HK-2 (cell line): ENCODE measurements around the gene RPL21.
A peak's percentile ranks its signal among the peaks of the same experiment; 100 is the strongest.
"Not testable (repeated sequence)": the region's sequence is repeated elsewhere in the genome, so short reads cannot be mapped to it uniquely, and the experiment has no call there.

Source experiments
- DNase-seq: peaks from one replicate; pipeline ENCODE4 v3.0.0-alpha.2; 2018; ENCODE audit not compliant: unreplicated experiment

Gene RPL21

DNA sequence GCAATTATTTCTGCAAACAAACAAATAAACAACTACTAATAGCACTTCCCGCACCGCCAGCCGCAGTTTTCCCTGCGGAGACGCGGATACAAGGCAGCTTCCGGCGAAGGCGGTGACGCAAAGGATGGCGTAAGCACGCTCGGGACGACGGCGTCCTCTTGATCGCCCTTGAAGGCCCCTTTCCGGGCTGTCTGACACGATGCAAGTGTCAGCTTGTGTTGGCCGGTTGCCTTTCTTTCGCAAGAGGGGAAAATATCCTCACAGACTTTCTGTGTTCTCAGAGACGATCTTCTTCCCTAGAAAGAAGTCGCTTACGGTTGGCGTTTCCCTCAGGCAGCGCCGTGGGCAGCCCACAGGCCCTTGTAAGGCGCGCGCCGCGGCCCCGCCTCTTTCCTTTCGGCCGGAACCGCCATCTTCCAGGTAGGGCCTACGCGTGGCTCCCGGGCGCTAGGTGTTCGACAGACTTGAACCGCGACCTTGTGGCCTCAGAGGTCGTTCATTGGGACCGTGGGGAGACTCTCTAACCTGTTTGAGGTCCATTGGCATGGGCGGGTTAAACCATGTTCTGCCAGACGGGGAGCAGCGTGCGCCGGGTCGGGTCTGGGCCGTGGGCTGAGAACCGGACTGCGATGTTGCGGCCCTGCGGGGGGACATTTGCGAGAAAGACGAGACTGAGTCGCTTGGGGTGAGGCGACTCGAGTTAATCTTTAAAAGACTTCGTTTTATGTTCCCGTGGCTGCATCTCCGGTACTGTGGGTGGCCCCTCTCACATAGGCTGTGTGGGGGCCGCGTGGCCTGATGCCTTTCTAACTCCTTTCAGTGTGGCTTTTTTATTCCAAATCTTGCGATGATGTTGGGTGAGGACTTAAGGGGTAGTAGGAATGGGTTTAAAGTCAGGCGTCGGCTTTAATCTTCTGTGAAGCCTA, at the start of gene RPL21:
Gene RPL21, plus strand, starts transcription at position 393 of the 926 bp plus-strand sequence. CDS start 2,219 bp downstream, outside the sequence.
- DNase-seq: peak; percentile 82

DNA sequence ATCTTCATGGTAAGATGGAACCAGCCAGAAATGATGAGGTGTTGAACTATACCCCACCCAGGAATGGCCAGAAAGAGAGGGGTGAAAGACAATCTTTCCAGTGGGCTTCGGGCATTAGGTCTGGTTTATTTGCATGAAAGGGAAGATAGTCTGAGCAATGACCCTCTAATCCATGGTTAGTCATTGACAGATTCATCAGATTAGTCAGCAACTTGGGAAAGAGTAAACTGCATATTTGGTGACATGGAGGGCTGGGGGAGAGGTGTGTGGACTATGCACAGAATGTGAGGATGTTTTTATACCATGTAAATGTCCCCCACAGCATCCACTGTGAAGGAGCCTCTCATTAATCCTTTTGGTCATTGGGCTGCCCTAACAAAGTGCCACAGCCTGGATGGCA, 49.7 kb upstream of the RPL21 start:
- no peak for DNase-seq

DNA sequence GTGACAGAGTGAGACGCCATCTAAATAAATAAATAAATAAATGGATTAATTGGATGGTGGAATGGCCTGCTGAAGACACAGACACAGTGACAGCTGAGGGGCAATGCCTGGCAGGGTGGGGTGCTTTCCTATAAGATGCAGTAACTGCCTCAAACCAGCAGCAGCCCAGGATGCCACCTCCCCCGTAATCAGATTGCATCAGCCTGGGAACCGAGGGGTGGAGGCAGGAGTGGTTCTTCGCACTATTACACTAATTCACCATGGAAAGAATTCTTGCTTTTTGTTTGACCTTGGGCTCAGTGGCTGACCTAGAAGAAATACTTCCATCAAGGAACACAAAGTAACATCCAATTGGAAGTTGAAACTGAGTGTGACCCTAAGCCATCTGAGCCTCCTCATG, 48.2 kb upstream of the RPL21 start:
- DNase-seq: no peak

DNA sequence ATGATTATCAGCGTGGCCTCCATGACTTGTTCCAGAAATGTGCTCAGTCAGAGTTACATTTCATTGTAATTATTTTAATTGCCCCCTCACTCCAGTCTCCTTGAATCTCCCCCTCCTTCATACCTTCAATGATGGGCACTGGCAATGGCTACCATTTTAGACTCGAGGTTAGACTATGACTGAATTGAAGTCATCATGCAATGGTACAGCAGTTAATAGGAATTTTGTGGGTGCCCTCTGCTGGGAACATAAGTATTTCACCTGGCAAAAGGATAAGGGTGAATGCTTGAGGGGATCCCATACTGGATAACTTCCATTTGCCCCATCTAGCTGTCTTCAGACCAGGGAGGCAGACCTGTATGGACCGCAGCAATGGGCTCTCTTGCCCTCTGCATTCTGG, 47.5 kb upstream of the RPL21 start:
- DNase-seq: no peak

DNA sequence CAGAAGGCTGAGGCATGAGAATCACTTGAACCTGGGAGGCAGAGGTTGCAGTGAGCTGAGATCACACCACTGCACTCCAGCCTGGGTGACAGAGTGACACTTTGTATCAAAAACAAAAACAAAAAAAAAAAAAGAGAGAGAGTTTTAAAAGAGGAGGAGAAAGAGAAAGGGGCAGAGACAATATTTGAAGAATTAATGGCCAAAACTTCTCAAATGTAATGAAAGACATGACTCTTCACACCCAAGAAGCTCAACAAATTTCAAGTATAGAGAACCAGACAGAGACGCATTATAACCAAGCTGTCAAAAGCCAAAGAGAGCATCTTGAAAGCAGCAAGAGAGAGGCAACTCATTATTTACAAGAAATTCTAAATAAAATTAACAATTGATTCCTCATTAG, 42.8 kb upstream of the RPL21 start:
- no peak for DNase-seq

DNA sequence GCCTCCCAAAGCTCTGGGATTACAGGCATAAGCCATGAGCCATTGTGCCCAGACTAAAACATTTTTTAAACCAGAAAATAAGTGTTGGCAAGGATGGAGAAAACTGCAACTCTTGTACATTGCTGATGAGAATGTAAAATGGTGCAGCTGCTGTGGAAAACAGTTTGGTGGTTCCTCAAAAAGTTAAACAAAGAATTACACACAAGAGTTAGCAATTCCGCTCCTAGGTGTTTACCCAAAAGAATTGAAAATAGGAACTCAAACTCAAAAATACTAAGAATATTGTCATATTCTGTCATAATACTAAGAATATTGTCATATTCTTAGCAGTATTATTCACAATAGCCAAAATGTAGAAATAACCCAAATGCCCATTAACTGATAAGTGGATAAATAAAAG, 40.1 kb upstream of the RPL21 start:
- DNase-seq: no peak

DNA sequence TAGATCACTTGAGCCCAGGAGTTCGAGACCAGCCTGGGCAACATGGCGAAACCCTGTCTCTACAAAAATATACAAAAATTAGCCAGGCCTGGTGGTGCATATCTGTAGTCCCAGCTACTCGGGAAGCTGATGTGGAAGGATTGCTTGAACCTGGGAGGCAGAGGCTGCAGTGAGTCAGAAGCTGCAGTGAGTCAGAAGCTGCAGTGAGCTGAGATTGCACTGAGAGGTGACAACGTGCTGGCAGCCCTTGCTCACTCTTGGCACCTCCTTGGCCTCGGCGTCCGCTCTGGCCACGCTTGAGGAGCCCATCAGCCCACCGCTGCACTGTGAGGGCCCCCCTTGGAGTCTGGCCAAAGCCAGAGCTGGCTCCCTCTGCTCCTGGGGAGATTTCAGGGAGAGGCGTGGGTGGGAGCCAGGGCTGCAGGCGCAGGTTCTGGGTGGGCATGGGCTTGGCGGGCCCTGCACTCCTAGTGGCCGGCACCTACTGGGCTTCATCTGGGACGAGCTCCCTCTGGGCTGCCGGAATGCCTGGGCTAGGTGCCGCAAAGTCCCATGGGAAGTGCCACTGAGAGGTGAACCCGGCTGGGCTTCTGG, 39.5 kb upstream of the RPL21 start:
- DNase-seq: peak; percentile 51

DNA sequence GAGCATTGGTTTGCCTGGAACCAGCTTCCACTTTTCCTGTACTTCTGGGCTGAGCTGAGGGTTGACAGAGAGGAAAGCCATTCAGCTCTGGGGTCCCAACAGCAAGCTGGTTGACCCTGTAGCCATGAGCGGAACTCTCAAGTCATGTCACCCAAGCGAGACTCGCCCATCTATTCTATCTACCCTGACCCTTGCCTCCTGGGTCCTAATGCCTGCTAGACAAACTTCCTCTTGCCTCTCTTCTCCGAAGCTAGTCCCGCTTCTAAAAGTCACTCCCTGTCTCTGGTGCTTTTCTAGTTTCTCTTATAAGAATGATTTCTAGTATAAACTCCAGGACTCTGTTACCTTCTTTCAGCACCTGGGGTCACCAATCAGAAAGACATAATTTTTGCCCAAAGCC, 38.0 kb upstream of the RPL21 start:
- not testable (repeated sequence) for DNase-seq

DNA sequence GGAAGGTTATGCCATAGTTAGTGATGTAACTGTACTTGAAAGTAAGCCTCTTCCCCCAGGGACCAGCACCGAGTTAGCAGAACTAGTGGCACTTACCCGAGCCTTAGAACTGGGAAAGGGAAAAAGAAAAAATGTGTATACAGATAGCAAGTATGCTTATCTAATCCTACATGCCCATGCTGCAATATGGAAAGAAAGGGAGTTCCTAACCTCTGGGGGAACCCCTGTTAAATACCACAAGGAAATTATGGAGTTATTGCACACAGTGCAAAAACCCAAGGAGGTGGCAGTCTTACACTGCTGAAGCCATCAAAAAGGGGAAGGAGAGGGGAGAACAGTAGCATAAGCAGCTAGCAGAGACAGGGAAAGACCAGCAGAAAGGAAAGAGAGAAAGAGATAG, 33.6 kb upstream of the RPL21 start:
- not testable (repeated sequence) for DNase-seq

DNA sequence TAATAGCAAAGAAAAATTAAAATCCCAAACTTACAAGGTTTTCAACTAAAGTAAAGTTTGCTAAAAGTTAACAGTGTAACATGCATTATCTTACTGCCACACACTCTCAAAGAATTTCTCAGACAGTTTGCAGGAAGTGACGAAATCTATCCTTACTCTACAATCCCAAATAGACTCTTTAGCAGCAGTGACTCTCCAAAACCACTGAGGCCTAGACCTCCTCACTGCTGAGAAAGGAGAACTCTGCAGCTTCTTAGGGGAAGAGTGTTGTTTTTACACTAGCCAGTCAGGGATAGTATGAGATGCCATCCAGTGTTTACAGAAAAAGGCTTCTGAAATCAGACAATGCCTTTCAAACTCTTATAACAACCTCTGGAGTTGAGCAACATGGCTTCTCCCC, 32.5 kb upstream of the RPL21 start:
- DNase-seq: not testable (repeated sequence)

DNA sequence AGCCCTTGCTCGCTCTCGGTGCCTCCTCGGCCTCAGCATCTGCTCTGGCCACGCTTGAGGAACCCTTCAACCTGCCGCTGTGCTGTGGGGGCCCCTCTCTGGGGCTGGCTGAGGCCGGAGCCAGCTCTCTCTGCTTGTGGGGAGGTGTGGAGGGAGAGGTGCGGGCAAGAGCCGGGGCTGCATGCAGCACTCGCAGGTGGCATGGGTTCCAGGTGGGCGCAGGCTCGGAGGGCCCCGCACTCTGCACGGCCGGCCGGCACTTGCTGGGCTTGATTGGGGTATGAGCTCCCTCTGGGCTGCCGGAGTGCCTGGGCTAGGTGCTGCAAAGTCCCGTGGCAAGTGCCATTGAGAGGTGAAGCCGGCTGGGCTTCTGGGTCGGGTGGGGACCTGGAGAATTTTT, 31.7 kb upstream of the RPL21 start:
- DNase-seq: no peak

DNA sequence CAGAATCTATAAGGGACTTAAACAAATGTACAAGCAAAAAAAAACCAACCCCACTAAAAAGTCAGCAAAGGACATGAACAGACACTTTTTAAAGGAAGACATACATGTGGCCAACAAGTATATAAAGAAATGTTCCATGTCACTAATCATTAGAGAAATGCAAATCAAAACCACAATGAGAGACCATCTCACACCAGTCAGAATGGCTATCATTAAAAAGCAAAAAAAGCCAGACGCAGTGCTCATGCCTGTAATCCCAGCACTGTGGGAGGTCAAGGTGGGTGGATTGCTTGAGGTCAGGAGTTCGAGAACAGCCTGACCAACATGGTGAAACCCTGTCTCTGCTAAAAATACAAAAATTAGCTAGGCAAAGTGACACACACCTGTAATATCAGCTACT, 29.3 kb upstream of the RPL21 start:
- DNase-seq: not testable (repeated sequence)

DNA sequence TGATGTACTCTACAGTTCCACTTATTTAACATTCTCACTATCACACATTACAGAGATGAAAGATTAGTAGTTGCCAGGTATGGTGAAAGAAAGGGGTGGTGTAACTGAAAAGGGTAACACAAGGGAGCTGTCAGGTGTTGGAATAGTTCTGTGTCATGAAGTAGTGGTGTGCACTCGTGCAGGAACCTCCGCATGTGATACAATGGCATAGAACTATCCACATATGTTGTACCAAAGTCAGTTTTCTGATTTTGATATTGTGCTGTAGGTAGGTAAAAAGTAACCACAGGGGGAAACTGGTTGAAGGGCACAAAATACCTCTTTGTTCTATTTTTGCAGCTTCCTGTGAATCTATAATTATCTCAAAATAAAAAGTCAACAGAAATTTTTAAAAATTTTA, 24.4 kb upstream of the RPL21 start:
- DNase-seq: no peak

DNA sequence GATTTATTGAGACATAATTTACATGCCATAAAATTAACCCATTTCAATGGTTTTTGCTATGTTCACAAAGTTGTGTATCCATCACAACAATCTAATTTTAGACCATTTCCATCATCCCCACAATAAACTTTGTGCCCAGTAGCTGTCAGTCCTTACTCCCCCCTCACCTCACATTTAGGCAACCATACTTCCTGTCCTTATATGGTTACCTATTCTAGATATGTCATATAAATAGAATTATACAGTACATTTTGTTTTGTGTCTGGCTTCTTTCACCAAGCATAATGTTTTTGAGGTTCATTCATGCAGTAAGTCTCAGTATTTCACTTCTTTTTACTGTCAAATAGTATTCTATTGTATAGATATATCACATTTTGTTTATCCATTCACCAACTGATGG, 23.2 kb upstream of the RPL21 start:
- DNase-seq: no peak

DNA sequence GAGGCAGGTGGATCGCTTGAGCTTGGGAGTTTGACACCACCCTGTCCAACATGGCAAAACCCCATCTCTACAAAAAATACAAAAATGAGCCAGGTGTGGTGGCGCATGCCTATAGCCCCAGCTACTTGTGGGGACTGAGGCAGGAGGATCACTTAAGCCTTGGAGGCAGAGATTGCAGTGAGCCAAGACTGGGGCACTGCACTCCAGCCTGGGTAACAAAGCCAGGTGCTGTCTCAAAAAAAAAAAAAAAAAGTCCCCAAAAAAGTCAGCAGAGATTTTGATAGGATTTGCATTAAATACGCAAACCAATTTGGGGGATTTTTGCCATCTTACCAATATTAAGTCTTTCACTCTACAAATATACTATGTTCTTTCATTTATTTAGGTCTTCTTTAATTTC, 21.7 kb upstream of the RPL21 start:
- no peak for DNase-seq

DNA sequence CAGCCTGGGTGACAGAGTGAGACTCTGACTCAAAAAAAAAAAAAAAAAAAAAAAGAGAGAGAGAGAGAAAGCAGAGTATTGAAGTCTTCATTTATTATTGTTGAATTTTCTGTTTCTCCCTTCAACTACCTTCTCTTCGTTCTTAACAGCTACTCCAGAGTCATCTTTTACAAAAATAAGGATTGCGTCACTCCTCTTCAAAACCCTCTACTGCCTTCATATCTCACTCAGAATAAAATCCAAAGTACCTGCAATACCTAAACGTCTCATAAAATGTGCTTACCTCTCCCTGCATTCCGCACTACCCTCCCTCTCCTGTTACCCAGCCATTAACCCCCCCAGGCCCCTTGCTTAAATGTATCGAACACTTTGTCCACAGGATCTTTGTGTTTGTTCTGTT, 17.4 kb upstream of the RPL21 start:
- no peak for DNase-seq

DNA sequence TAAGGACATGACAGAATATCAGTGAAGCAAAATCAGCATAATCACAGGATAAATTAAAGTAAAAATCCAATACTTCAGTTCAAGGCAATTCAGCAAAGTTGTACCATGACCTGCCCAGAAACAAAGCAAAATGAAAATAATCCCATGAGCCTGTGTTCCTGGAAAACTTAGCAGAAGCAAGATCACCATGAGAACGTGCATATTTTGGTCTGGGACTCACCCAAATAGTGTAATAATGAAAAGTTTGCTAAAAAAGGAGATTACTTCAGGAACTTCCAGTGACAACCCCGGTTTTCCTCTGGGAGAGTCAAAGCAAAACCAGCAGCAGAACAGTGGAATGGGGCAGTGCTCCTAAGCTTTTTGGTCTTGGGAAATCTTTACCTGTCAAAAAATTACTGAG, 14.9 kb upstream of the RPL21 start:
- no peak for DNase-seq

DNA sequence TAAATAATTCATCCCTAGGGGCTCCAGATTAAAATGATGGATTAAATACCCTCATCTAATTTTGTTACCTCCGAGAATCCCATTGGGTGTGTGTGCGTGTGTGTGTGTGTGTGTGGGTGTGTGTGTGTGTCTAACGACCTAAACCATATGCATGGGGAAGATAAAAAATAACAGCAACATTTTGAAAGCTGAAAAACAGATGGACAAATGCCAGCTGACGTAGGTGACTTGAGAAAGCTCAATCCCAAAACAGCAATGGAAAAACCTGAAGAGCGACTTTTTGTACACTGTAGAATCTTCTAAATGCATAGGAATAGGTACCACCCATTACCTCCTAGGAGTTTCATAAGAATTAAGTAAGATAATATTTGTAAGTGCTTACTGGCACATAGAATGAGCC, 8.7 kb upstream of the RPL21 start:
- DNase-seq: no peak

DNA sequence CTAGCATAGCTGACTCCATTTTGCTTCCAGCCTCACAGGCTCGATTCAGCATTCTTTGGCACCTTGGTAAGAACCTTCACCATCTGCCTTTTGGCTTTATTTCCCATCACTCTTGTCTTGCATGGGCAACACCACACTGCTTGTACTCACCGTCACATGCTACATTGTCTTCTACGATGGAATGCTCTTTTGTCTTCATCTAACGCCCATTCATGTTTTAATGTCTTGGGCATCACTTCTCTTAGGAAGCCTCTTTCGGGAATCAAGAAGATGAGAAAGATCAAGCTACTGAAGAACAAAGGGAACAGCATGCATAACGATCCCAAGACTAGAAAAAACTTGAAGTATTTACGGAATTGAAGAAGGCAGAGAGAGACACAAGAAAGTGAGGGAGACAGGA, 5.7 kb upstream of the RPL21 start:
- DNase-seq: no peak

DNA sequence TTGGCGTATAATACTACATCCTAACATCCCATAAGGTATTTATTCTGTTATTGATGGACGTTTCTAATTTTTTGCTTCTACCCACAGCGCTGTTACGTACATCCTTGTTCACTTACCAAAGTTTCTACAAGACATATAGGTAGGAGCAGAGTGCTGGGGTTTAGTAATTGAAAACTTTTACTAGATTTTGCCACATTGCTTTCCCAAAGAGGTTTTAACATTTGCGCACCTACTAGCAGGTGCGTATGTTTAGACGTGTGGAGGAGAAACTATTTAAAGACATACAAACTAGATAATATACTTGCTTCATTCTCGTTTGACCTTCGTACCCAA, 559 bp upstream of the RPL21 start:
- DNase-seq: no peak

DNA sequence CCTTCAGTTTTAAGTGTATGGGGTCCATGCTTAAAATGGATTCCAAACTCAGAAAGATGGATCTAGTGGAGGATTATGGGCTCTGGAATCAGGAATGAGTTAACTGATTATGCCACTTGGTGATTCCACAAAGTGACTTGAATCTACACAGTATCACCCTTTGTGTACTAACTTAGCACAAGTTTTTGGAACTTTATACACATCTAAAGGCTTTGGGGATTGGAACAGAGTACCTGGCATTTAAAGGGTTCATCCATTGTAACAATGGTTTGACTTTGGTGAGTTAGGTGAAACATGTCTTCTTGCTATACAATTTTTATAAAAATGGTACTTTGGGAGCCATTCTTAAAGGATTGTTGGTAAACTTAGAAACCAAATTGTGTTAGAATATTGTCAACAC, 1.1 kb downstream of the RPL21 start:
- no peak for DNase-seq

DNA sequence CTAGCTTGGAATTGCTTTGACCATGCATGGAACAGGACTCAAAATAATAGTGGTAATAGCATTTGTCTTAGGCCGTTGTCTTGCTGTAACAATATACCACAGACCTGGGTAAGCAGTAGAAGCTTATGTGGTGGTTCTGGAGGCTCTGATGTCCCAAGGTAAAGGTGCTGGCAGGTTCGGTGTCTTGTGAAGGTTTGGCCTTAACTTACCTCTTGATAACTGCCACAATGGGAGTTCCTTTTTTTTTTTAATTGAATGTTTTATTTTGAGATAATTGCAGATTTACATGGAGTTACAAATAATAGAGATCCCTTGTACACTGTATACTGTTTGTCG, 5.8 kb downstream of the RPL21 start:
- DNase-seq: no peak

DNA sequence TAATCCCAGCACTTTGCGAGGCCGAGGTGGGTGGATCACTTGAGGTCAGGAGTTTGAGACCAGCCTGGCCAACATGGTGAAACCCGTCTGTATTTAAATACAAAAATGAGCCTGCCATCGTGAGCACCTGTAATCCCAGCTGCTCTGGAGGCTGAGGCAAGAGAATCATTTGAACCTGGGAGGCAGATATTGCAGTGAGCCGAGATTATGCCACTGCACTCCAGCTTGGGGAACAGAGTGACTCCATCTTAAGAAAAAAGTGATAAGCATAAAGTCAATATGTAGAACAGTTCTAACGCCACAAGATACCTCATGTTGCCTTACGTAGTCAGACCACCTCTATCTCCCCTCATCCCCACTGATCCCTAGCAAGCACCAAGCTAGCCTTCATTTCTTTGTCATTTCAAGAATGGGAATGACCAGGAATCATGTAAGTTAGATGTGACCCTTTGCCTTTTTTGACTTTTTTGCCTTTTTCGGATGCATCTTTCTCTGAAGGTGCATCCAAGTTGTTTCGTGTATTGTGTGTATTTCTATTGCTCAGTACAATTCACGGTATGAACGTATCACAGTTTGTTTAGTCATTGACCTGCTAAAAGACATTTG, 6.4 kb downstream of the RPL21 start:
- no peak for DNase-seq
